IMR-90 (cell line): ENCODE results near the gene LSM14A. TPM values are rescaled to one million over a fixed set of nuclear protein-coding genes. Genes with fewer than 3 reads are reported as not detected.

Experiments
- ATAC-seq: fragments of 200-7000 bp; cut with Tn5 transposase; 2 replicates; pipeline ENCODE4 v1.9.1; 2020; ENCODE audit warnings: low read depth, mild to moderate bottlenecking, moderate library complexity
- BruUV-seq: library from RNA; stranded (reverse); fragments of 400-500 nt; replicated peaks from 2 replicates; lab custom pipeline; 2021; lab: Mats Ljungman, UMichigan
- CTCF ChIA-PET: fragments of 300-600 bp; formaldehyde crosslinking; extraction: SDS; loops from one replicate; lab custom pipeline; 2021; ENCODE audit warnings: antibody characterized with exemption; lab: Yijun Ruan, JAX
- POLR2A ChIA-PET: fragments of 300-600 bp; sonication (Branson Sonifier 250); formaldehyde crosslinking; loops from one replicate; lab custom pipeline; 2022; ENCODE audit warnings: antibody characterized with exemption; ENCODE audit not compliant: unreplicated experiment; lab: Charles Lee
- DNase-seq: peaks from one replicate; pipeline ENCODE4 v3.0.0; 2013
- H2AFZ ChIP-seq: replicated peaks from 2 replicates; pipeline ENCODE3; 2013; ENCODE audit warnings: low read length, mild to moderate bottlenecking; ENCODE audit not compliant: poor library complexity
- H2AK5ac ChIP-seq: 2 replicates; pipeline ENCODE4 v1.6.1; 2013; ENCODE audit warnings: low read depth, low read length, inconsistent platforms
- H2AK9ac ChIP-seq: replicated peaks from 2 replicates; pipeline ENCODE3; 2013; ENCODE audit warnings: mild to moderate bottlenecking, low read depth, low read length, moderate library complexity; ENCODE audit not compliant: poor library complexity
- H2BK120ac ChIP-seq: 2 replicates; pipeline ENCODE4 v1.6.1; 2013; ENCODE audit warnings: low read depth, low read length, inconsistent platforms
- H2BK15ac ChIP-seq: 3 replicates; pipeline ENCODE4 v1.6.1; 2013; ENCODE audit warnings: low read depth, low read length, inconsistent platforms
- H2BK20ac ChIP-seq: 2 replicates; pipeline ENCODE4 v1.6.1; 2013; ENCODE audit warnings: low read depth, mild to moderate bottlenecking, inconsistent platforms, low read length, moderate library complexity
- H2BK5ac ChIP-seq: 2 replicates; pipeline ENCODE4 v1.6.1; 2013; ENCODE audit warnings: mild to moderate bottlenecking, low read depth, low read length, inconsistent platforms; ENCODE audit not compliant: poor library complexity, severe bottlenecking
- H3K14ac ChIP-seq: replicated peaks from 2 replicates; pipeline ENCODE4 v1.6.1; 2013; ENCODE audit warnings: low read depth, low read length, inconsistent platforms
- H3K18ac ChIP-seq: 2 replicates; pipeline ENCODE4 v1.6.1; 2013; ENCODE audit warnings: low read depth, low read length, control low read depth
- H3K23ac ChIP-seq: 2 replicates; pipeline ENCODE4 v1.6.1; 2013; ENCODE audit warnings: low read depth, low read length, inconsistent platforms
- H3K27ac ChIP-seq: 2 replicates; pipeline ENCODE4 v1.5.1; 2013; ENCODE audit warnings: mild to moderate bottlenecking, control low read depth, low read length; ENCODE audit not compliant: insufficient read depth
- H3K27me3 ChIP-seq: 2 replicates; pipeline ENCODE4 v1.6.1; 2013; ENCODE audit warnings: low read length; ENCODE audit not compliant: control insufficient read depth, insufficient read depth
- H3K36me3 ChIP-seq: 2 replicates; pipeline ENCODE4 v1.6.1; 2013; ENCODE audit warnings: low read length, mixed read lengths; ENCODE audit not compliant: control insufficient read depth, insufficient read depth
- H3K4ac ChIP-seq: 2 replicates; pipeline ENCODE4 v1.6.1; 2013; ENCODE audit warnings: low read depth, low read length, inconsistent platforms
- H3K4me1 ChIP-seq: 2 replicates; pipeline ENCODE4 v1.6.1; 2013; ENCODE audit warnings: low read length, mixed read lengths; ENCODE audit not compliant: control insufficient read depth, insufficient read depth
- H3K4me2 ChIP-seq: 2 replicates; pipeline ENCODE4 v1.6.1; 2013; ENCODE audit warnings: low read depth, mild to moderate bottlenecking, control low read depth, low read length, moderate library complexity
- H3K4me3 ChIP-seq: 2 replicates; pipeline ENCODE4 v1.5.1; 2013; ENCODE audit warnings: low read depth, mild to moderate bottlenecking, control low read depth, low read length, moderate library complexity; ENCODE audit not compliant: insufficient read depth
- H3K56ac ChIP-seq: 2 replicates; pipeline ENCODE4 v1.6.1; 2013; ENCODE audit warnings: low read length, inconsistent platforms; ENCODE audit not compliant: insufficient read depth; ENCODE audit errors: extremely low read depth
- H3K79me1 ChIP-seq, 2 experiments: 2 replicates each; pipeline ENCODE4 v1.6.1; 2013; ENCODE audit warnings: low read length in 2 of 2, inconsistent platforms in 1 of 2, low read depth in 1 of 2
- H3K9ac ChIP-seq: 2 replicates; pipeline ENCODE4 v1.6.1; 2013; ENCODE audit warnings: low read depth, low read length, control low read depth
- H3K9me1 ChIP-seq: 2 replicates; pipeline ENCODE4 v1.6.1; 2013; ENCODE audit warnings: low read length, inconsistent platforms; ENCODE audit not compliant: insufficient read depth
- H3K9me3 ChIP-seq: 2 replicates; pipeline ENCODE4 v1.6.1; 2013; ENCODE audit warnings: low read length; ENCODE audit not compliant: control insufficient read depth, insufficient read depth
- H4K20me1 ChIP-seq: 2 replicates; pipeline ENCODE4 v1.6.1; 2013; ENCODE audit warnings: low read length, inconsistent platforms; ENCODE audit not compliant: insufficient read depth
- H4K5ac ChIP-seq: 2 replicates; pipeline ENCODE4 v1.6.1; 2013; ENCODE audit warnings: mild to moderate bottlenecking, low read depth, low read length, control low read depth
- H4K8ac ChIP-seq, 2 experiments: 2 replicates each; pipeline ENCODE4 v1.6.1; 2013; ENCODE audit warnings: low read depth in 2 of 2, low read length in 2 of 2, control low read depth in 1 of 2, inconsistent platforms in 1 of 2
- H4K91ac ChIP-seq: 2 replicates; pipeline ENCODE4 v1.6.1; 2013; ENCODE audit warnings: low read depth, low read length, inconsistent platforms; ENCODE audit not compliant: insufficient read depth
- CEBPB ChIP-seq: IDR thresholded peaks from 2 replicates; pipeline ENCODE4 v1.6.1; 2012; ENCODE audit warnings: low read depth, low read length, improper control_type of control experiment
- CHD1 ChIP-seq: IDR thresholded peaks from 2 replicates; pipeline ENCODE4 v1.6.1; 2012; ENCODE audit warnings: low read depth, low read length, improper control_type of control experiment
- ELK1 ChIP-seq: fragments of 150-350 bp; IDR thresholded peaks from 2 replicates; pipeline ENCODE4 v1.6.1; 2016; ENCODE audit warnings: low read depth, mild to moderate bottlenecking, low read length, moderate library complexity, borderline replicate concordance
- FOS ChIP-seq: fragments of 150-350 bp; IDR thresholded peaks from 2 replicates; pipeline ENCODE4 v1.6.1; 2016; ENCODE audit warnings: low read depth, low read length
- MAFK ChIP-seq: IDR thresholded peaks from 2 replicates; pipeline ENCODE4 v1.6.1; 2012; ENCODE audit warnings: low read depth, low read length, improper control_type of control experiment
- MAZ ChIP-seq: IDR thresholded peaks from 2 replicates; pipeline ENCODE4 v1.6.1; 2012; ENCODE audit warnings: low read depth, mild to moderate bottlenecking, low read length, improper control_type of control experiment, moderate library complexity, borderline replicate concordance
- MXI1 ChIP-seq: IDR thresholded peaks from 2 replicates; pipeline ENCODE4 v1.6.1; 2012; ENCODE audit warnings: low read depth, mild to moderate bottlenecking, low read length, moderate library complexity, borderline replicate concordance
- NFE2L2 ChIP-seq: fragments of 150-350 bp; IDR thresholded peaks from 2 replicates; pipeline ENCODE4 v1.6.1; 2016; ENCODE audit warnings: low read depth, mild to moderate bottlenecking, low read length
- POLR2A ChIP-seq: IDR thresholded peaks from 2 replicates; pipeline ENCODE4 v1.6.1; 2012; ENCODE audit warnings: mild to moderate bottlenecking, low read depth, low read length
- RFX5 ChIP-seq: IDR thresholded peaks from 2 replicates; pipeline ENCODE4 v1.8.0; 2012; ENCODE audit warnings: low read depth, mild to moderate bottlenecking, low read length, moderate library complexity
- SMC3 ChIP-seq: fragments of 150-350 bp; IDR thresholded peaks from 2 replicates; pipeline ENCODE4 v1.6.1; 2016; ENCODE audit warnings: low read depth, mild to moderate bottlenecking, antibody characterized with exemption, low read length, moderate library complexity
- WGBS, 2 experiments: methylation state at CpG; one replicate each; pipeline versions ENCODE4 v1.1.5 to v1.1.7; 2013; ENCODE audit warnings: missing lambda C conversion rate in 2 of 2; ENCODE audit not compliant: insufficient read length in 1 of 2; ENCODE audit errors: extremely low coverage in 2 of 2; 5-methylcytosine and 5-hydroxymethylcytosine counted together
- dilution Hi-C: fragments of 300-500 bp; cut with HindIII; formaldehyde crosslinking; loops from one replicate; pipeline ENCODE4 v1.14.3; 2018; ENCODE audit warnings: low sequenced_read_pairs; ENCODE audit not compliant: unreplicated experiment
- in situ Hi-C: fragments of 300-500 bp; cut with MboI; formaldehyde crosslinking; loops from 3 replicates; pipeline ENCODE4 v1.14.3; 2019; ENCODE audit warnings: low sequenced_read_pairs, inconsistent platforms, mixed read lengths
- intact Hi-C: fragments of 100-400 bp; cut with micrococcal nuclease; formaldehyde crosslinking; loops from 2 replicates; pipeline ENCODE4 v1.10.0; 2022
- polyA plus RNA-seq, 3 experiments: library from polyadenylated mRNA; depleted of rRNA; stranded (reverse); fragments of >200 nt; gene quantifications; 2 replicates each; pipeline ENCODE4 v1.2.3, GENCODE V29; 2012; ENCODE audit warnings: low replicate concordance in 1 of 3
- total RNA-seq: library from RNA; depleted of rRNA; stranded (reverse); fragments of >200 nt; gene quantifications from 2 replicates; pipeline ENCODE4 v1.2.3, GENCODE V29; 2012
- TF ChIP-seq, protein P1 (sequence below): fragments of 150-350 bp; IDR thresholded peaks from 2 replicates; pipeline ENCODE4 v1.6.1; 2017; ENCODE audit warnings: mild to moderate bottlenecking, antibody characterized with exemption, low read length, low read depth

LSM14A gene
- total and polyA plus RNA-seq, 2 of the 4 experiments (the other 2 are of a cell fraction): 44.3 to 54.8 TPM

DNA sequence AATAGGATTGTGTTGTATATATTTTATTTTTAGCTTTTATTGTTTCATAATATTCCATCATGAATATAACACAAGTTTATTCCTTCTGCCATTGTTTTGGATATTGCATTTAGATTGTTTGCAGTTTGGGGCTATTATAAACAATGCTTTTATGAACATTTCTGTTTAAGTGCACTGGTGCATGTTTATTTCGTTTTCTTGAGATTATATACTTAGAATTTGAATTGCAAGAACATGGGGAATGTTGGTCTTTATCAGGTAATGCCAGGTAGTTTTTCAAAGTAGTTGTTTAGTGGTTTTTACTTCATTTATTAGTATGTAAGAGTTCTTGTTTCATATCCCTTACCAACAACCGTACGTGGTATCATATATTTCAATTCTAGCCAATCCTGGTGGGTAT is 4.3 kb downstream of the LSM14A start:
- Histone ChIP-seq H2BK120ac (no peak overlapping the region), H3K14ac (no peak overlapping the region), H3K9me1 (peaks cover 11% of the 10 kb centered on the region), H3K4me3 (no peak overlapping the region), H3K9ac (no peak overlapping the region), H4K5ac (no peak overlapping the region), H3K4me2 (no peak overlapping the region), H3K27me3 (no peaks in the 10 kb centered on the region), H3K27ac (no peak overlapping the region), H2BK15ac (no peak overlapping the region), H3K4me1 (peaks cover 11% of the 10 kb centered on the region), H4K8ac (no peak overlapping the region), H2BK20ac (no peak overlapping the region), H3K36me3 (peaks cover 5% of the 10 kb centered on the region), H4K20me1 (peaks cover 84% of the 10 kb centered on the region), H3K79me1 (peaks cover 0 to 44% of the 10 kb centered on the region in 2 experiments; a peak in 2 of 4 replicates), H3K23ac (no peak overlapping the region), H2AK5ac (no peak overlapping the region), H4K91ac (no peak overlapping the region), H2AFZ (no peak overlapping the region), H3K18ac (no peak overlapping the region), H2BK5ac (no peak overlapping the region), H3K9me3 (no peaks in the 10 kb centered on the region), H3K4ac (no peak overlapping the region), H2AK9ac (no peak overlapping the region), H3K56ac (no peak overlapping the region)
- in situ Hi-C loops (no loop called here), dilution Hi-C loops (no loop called here), intact Hi-C loops (loop anchor here (5.0 kb wide), 2 partner anchors 36 to 171 kb away; no protein-coding TSS in a partner anchor)
- WGBS, 2 experiments: no CpG with 5 or more reads among the region's 3 CpGs
- no TSS peak for BruUV-seq
- ChIA-PET CTCF (no interaction called here), POLR2A (no interaction called here)
- TF ChIP-seq POLR2A (no peak), ELK1 (no peak), MXI1 (no peak), MAZ (no peak), MAFK (no peak), RFX5 (no peak), CEBPB (no peak), CHD1 (no peak), SMC3 (no peak), FOS (no peak), NFE2L2 (no peak)
- TF ChIP-seq, protein P1, sequence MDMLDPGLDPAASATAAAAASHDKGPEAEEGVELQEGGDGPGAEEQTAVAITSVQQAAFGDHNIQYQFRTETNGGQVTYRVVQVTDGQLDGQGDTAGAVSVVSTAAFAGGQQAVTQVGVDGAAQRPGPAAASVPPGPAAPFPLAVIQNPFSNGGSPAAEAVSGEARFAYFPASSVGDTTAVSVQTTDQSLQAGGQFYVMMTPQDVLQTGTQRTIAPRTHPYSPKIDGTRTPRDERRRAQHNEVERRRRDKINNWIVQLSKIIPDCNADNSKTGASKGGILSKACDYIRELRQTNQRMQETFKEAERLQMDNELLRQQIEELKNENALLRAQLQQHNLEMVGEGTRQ: no peak
- ATAC-seq (no peak), DNase-seq (no peak)
